Umbilical cord (tissue), 2 donors: Measurements from ENCODE around the gene SGO2. TPM values are rescaled to one million over a fixed set of nuclear protein-coding genes. Genes with fewer than 3 reads are reported as not detected.
"Not testable (repeated sequence)": the region's sequence is repeated elsewhere in the genome, so short reads cannot be mapped to it uniquely, and the experiment has no call there.

ENCODE experiments used
- DNase-seq: peaks from one replicate; pipeline ENCODE4 v3.0.0-alpha.2; 2015; ENCODE audit warnings: low spot score
- total RNA-seq: library from RNA; depleted of rRNA; stranded (reverse); fragments of >200 nt; gene quantifications from one replicate; pipeline ENCODE4 v1.2.3, GENCODE V29; 2014; ENCODE audit warnings: low replicate concordance; ENCODE audit not compliant: insufficient read depth

The SGO2 gene
- total RNA-seq, 1 donor from 2014 or later = 22.9 TPM

DNA sequence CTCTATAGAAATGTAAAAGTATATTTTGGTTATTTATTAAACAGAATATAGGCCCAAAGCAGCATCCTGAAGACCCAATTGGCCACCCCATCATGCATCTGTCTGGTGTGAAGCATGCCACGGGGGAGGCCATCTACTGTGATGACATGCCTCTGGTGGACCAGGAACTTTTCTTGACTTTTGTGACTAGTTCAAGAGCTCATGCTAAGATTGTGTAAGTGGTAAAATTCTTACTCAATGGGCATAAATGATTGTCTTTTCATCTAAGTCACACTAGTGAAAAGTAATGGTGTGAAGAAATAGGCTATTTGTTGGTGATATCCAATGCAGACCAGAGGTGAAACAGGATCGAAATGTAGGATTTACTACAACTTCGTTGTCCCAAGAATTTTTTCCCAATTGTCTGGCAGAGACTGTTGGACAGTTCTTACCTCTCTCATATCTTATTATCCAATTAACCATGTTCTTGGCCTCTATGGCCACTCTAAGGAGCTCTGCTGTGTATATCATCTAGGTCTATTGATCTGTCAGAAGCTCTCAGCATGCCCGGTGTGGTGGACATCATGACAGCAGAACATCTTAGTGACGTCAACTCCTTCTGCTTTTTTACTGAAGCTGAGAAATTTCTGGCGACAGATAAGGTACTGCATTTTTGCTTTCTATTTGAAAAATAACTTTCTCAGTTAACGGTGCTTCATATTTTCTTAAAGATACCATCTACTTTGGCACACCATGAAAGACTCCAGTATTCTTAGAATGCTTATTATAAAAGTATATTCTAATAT lies 94.8 kb downstream of the SGO2 start:
- DNase-seq = no peak

DNA sequence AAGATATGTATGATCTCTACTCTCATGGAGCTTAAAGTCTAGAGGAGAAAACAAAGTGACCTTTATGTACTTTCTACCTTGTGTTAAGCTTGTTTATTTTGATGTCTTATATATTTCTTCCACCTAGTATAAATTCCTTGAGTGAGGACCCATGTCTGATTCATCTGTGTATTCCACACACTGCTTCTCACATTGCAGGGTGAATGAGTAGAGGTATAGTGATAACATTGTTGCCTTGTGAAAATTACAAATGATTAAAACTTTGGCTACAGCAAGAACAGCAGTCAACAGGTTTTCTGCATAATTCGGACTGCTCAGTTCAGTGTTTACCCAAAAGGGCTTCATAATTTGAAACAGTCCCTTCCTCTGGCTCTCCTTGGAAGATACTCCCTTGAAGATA lies 96.1 kb downstream of the SGO2 start:
- DNase-seq = no peak

- no peak for DNase-seq
These were observed 98.0 kb downstream of the SGO2 start for GRCh38 chr2:200624026-200624425.

DNA sequence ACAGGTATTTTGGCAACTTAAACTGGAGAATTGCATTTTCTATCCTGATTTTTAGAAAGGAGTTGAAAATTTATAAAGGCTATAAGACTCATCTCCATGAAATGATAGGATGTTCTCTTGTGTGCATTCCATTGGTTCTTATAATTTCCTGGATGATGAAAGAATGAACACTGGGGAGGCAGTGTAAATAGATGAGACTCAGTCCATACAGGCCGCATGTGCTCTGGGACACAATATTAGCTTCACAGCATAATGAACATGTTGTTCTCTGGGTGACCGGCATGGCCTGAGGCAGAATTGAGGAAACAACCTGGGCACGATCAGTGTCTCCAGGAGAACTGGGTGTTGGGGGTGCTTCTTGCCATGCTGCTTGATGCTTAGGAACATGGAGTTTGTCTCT lies 98.7 kb downstream of the SGO2 start:
- DNase-seq = no peak

DNA sequence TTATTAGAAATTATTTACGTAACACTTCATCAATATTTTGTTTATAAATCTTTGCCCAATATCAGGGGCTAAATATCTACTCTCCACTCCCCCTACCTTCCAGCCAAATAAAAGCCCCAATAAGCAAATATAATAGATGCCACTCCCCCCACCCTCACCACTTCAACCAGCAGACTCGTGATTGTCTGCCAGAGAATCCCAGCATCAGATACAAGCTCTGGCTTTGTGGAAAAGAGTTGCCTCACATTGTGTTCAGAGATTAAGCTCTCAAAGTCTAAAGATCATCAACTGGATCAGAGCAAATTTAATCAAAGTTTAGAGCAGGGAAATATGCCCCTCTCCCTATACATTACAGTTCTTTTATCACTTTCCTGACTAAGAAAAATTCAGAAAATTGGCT lies 99.3 kb downstream of the SGO2 start:
- DNase-seq = no peak

- DNase-seq = no peak
These were observed 100.0 kb downstream of the SGO2 start for GRCh38 chr2:200625958-200626363.

- no peak for DNase-seq
These were observed 101.2 kb downstream of the SGO2 start for GRCh38 chr2:200627110-200627770.

DNA sequence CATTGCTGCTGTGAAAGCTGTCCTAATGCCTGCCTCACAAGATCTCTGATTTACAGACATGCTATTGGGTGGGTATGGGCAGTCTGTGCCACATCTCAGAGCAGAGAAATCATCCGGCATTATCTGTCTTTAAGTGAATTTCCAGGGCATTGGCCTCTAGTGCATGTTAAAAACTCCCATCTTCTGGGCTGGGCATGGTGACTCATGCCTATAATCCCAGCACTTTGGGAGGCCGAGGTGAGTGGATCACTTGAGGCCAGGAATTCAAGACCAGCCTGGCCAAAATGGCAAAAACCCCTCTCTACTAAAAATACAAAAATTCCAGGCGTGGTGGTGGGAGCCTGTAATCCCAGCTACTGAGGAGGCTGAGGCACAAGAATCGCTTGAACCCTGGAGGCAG lies 102.5 kb downstream of the SGO2 start:
- not testable (repeated sequence) for DNase-seq

DNA sequence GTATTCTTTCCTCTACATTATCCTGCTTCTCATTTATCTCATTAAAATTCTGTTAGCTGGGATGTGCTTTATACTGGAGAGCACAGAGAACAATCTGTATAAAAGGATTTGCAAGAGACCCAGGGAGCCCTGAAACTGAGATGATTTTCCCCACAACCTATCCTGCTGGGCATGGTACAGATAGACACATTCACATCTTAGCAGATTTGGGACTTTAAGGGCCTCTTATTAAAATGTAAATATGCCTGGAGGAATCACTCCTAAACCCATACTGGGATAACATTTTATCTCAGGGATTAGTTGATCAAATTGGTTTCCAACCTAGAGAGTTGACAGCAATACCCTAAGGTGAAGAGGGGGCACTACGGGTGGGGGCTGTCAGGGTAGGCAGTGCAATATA lies 105.3 kb downstream of the SGO2 start:
- no peak for DNase-seq

Other genes starting within 250 kb of the SGO2 start
- gene SPATS2L, start 219.5 kb upstream of the SGO2 start, total RNA-seq = 120 TPM
- 31.5 TPM for gene KCTD18, start 16.1 kb upstream of the SGO2 start, total RNA-seq
- gene AOX1, start 59.8 kb downstream of the SGO2 start, total RNA-seq = 7.7 TPM